GM12872 (cell line): Measurements from ENCODE around the gene ADGRB2.

Source experiments
- TF ChIP-seq, protein P1 (sequence below): IDR thresholded peaks from 3 replicates; pipeline ENCODE4 v1.5.1; 2011; ENCODE audit warnings: low read depth, mild to moderate bottlenecking, low read length, moderate library complexity; ENCODE audit not compliant: insufficient read depth

ADGRB2 gene

DNA sequence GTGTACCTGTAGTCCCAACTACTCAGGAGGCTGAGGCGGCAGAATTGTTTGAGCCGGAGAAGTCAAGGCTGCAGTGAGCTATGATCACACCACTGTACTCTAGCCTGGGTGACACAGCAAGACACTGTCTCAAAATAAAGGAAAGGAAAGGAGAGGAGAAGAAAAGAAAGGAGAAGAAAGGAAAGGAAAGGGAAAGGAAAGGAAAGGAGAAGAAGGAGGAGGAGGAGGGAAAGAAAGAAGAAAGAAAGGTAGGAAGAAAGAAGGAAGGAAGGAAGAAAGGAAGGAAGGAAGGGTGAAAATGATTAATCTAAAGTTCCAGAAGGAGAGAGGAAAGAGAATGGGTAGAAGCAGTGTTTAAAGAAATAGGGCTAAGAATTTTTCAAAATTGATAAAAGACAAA is 39.5 kb upstream of the ADGRB2 start:
- TF ChIP-seq, protein P1, sequence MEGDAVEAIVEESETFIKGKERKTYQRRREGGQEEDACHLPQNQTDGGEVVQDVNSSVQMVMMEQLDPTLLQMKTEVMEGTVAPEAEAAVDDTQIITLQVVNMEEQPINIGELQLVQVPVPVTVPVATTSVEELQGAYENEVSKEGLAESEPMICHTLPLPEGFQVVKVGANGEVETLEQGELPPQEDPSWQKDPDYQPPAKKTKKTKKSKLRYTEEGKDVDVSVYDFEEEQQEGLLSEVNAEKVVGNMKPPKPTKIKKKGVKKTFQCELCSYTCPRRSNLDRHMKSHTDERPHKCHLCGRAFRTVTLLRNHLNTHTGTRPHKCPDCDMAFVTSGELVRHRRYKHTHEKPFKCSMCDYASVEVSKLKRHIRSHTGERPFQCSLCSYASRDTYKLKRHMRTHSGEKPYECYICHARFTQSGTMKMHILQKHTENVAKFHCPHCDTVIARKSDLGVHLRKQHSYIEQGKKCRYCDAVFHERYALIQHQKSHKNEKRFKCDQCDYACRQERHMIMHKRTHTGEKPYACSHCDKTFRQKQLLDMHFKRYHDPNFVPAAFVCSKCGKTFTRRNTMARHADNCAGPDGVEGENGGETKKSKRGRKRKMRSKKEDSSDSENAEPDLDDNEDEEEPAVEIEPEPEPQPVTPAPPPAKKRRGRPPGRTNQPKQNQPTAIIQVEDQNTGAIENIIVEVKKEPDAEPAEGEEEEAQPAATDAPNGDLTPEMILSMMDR, result no peak

DNA sequence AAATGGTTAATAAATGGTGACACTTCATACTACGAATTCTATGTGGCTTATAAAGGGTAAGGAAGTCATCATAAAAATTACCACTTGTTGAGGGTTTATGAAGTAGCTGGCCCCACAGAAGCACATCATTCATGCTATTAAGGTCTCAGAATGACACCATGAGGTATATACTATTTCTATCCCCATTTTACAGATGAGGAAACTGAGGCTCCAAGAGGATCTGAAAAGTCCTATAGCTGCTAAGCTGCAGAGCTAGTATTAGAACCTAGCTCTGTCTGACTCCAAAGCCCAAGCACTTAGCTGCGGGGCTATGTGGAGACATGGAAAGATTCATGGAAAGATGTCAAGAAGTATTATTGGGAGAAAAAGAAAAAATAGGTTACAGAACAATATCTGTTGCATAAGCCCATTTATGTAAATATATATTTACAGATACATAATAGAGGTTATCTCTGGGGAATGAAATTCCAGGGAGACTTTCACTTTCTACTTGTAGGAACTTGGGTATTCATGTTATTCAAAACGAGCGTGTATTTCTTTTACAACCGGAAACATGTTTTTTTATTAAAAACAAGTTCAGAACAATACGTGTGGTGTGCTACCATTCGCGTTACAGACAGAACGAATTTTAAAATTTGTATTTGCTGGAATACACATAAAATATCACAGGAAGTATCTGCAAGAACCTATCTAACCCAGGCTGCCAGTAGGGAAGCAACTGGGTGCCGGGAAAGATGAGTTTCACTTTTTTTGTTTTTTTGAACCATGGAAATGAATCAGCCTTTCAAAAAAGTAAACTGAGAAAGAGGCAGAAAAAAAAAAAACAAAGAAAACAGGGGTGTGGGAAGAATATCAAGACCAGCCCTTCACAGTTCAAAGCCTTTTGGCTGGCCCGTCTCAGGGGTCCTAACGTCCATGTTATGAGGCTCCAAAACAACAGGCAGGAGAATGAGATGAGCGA is 38.3 kb upstream of the ADGRB2 start:
- TF ChIP-seq, protein P1, result no peak

DNA sequence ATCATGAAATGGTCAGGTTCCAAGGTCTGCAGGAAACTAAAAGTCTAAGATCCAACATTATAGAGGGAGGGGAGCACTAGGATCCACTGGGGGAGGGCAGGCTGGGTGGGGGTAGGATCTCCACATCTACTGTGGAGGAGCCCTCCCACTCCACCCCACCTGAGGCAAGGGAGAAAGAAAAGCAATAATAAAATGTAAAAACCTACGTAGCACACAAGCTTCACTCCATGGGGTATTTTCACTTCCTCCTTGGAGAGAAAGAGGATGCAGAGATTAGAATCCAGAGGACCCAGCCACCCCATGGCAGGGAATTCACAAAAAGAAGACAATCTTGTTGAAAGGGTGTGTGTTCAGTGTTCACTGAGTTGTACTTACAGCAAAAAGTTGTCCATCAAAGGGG is 37.3 kb upstream of the ADGRB2 start:
- TF ChIP-seq, protein P1, result no peak

DNA sequence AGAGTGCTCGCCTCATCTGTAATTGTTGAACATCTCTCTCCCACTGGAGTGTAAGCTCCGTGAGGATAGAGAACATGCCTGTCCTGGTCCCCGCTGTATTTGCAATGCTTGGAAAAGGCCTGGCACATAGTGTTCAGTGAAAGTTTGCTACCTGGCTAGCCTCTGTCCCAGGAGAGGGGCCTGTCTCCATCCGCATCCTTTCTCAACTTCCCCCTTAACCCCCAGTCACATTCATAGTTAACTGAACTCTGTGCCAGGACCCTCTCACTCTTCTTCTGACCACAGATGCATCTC is 36.5 kb upstream of the ADGRB2 start:
- TF ChIP-seq, protein P1, result no peak

DNA sequence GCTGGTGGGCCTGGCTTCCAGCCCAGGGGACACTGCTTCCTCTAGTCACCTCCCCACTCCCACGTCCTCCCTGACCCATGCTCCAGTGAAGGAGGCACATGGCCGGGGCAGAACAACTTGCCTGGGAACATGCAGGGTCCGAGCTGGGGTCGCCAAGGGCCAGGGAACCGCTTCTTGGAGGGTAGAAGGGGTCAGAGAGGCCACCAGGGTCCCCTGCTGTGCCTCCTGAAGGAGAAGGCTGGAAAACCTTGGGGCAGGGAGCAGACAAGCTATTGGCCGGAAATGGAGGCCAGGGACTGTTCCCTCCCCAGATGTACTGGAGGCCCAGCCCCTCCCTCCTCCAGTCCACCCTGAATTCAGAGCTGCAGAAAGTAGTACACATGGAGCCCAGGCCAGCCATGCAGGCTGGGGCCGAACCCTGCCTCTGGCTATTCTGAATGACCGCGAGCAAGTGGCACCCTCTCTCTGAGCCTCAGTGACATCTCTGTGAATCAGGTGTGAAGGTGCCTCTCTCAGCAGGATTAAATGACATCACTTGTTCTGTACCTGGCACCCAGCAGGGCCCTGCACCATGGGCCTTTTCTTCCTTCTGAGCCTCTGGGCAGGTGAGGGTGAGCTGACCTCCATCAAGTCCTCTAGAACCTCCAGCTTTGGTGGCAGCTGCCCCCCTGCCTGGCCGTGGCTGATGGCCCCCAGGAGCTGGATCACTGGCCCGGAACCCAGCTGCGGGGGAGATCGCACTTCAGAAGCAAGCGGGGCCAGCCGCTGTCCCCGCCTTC is 35.9 kb upstream of the ADGRB2 start:
- TF ChIP-seq, protein P1, result no peak

DNA sequence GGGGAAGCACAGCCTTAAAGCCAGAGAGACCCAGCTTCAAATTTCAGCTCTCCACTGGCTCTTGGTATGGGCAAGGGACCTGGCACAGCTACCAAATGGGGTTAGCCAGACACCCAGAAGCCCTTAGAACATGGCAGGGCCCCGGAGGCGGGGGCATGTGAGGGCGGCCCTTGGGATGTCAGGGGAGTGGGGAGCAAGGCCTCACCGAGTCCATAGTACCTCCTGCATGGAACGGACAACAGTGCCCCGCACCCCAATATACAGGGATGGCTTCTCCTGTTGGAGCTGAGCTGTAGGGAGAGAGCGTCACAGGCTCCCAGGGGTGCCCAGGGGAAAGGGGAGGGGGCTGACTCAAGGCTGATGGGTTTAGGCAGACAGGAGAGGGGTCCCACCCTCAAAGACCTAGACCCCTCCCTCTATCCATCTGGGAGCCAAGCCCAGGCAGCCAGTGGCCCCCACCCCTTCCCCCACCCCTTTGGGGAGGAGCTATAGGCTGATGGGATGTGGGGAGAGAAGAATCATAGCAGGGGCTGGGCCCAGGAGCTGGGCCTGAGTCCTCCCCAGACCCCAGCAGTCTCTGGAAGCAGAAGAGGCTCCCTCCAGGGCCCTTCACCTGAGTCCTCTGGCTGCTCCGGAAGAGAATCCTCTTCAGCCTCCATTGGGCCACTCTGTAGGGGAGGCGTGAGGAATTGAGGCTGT is 35.2 kb upstream of the ADGRB2 start:
- TF ChIP-seq, protein P1, result no peak
